ENCODE measurements around the gene C1QTNF12.
A peak's percentile ranks its signal among the peaks of the same experiment; 100 is the strongest.

C1QTNF12 gene

DNA sequence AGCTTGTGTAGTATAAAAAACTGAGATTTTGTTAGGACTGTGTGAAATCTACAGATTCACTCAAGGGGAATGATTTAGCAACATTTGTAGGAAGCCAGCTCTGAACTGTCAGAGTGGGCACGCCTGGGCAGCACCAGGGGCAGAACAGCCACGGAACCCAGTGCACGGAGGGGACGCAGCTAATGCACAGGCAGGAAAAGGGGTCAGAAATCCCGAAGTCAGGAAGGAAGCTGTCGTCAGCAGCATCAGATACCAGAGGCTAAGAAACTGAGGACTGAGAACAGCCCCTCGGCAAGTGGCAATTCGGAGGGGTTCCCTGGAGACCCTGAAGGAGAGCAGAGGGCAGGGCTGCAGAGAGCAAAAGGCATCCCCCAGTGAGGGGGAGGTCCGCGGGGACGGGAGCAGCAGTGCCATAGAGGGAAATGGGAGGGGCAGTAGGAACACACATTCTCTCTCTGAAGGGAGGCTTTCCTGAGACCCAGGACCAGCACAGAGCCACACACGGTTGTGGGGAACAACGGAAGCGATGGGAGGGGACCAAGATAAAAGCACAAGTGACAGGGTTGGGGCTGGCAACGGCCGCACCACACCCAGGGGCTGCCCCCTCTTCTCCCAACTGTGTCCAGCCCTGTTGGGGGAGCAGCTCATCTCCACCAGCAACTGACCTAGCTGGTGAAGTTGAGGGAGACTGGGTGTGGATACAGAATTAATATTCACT is 14.5 kb upstream of the C1QTNF12 start:
- no peaks in the 10 kb centered on the region for H4K20me1 ChIP-seq (ENCODE audit: insufficient read depth, low read length)
- H3K36me3 ChIP-seq (ENCODE audit: insufficient read depth, low read length), result peaks cover 59% of the 10 kb centered on the region
- peak overlapping the region; percentile 70 for H3K27ac ChIP-seq (ENCODE audit: low read depth, low read length, poor library complexity, severe bottlenecking)
- H3K9me3 ChIP-seq (ENCODE audit: low read length), result no peaks in the 10 kb centered on the region
- peaks cover 14% of the 10 kb centered on the region for H3K4me1 ChIP-seq (ENCODE audit: insufficient read depth, low read length, severe bottlenecking)
- H3K9ac ChIP-seq (ENCODE audit: low read length), result peak overlapping the region; percentile 9; the same call in 1 of the 2 replicates
- H3K79me2 ChIP-seq (ENCODE audit: insufficient read depth, low read length), result no peaks in the 10 kb centered on the region
- no peaks in the 10 kb centered on the region for H3K9me2 ChIP-seq (ENCODE audit: low read depth, low read length)
- H2AFZ ChIP-seq (ENCODE audit: low read length), result no peak overlapping the region
- H3K27me3 ChIP-seq (ENCODE audit: insufficient read depth, low read length), result no peaks in the 10 kb centered on the region
- no peaks in the 10 kb centered on the region for H3F3A ChIP-seq (ENCODE audit: insufficient read depth, low read length)
- H3K4me3 ChIP-seq (ENCODE audit: low read depth, low read length, poor library complexity, severe bottlenecking), result no peak overlapping the region
- TF ChIP-seq EZH2 (IDR thresholded peaks at IDR 0.05; ENCODE audit: borderline replicate concordance, low read length) (no peak), CTCF (IDR thresholded peaks at IDR 0.05; ENCODE audit: low read length) (no peak)
- H3K4me2 ChIP-seq (ENCODE audit: low read length), result peak overlapping the region; percentile 2; the same call in 1 of the 2 replicates

GRCh38 chr1:1259951-1260600 is 13.6 kb upstream of the C1QTNF12 start:
- Histone ChIP-seq H3K79me2 (ENCODE audit: insufficient read depth, low read length) (no peaks in the 10 kb centered on the region), H3K4me3 (ENCODE audit: low read depth, low read length, poor library complexity, severe bottlenecking) (no peak overlapping the region), H3K27ac (ENCODE audit: low read depth, low read length, poor library complexity, severe bottlenecking) (peak overlapping the region; percentile 70), H3F3A (ENCODE audit: insufficient read depth, low read length) (no peaks in the 10 kb centered on the region), H3K9me2 (ENCODE audit: low read depth, low read length) (no peaks in the 10 kb centered on the region), H3K36me3 (ENCODE audit: insufficient read depth, low read length) (peaks cover 60% of the 10 kb centered on the region), H3K4me2 (ENCODE audit: low read length) (peak overlapping the region; percentile 2; the same call in 1 of the 2 replicates), H3K9me3 (ENCODE audit: low read length) (no peaks in the 10 kb centered on the region), H3K9ac (ENCODE audit: low read length) (peak overlapping the region; percentile 9; the same call in 1 of the 2 replicates), H4K20me1 (ENCODE audit: insufficient read depth, low read length) (no peaks in the 10 kb centered on the region), H3K4me1 (ENCODE audit: insufficient read depth, low read length, severe bottlenecking) (peaks cover 14% of the 10 kb centered on the region), H3K27me3 (ENCODE audit: insufficient read depth, low read length) (no peaks in the 10 kb centered on the region), H2AFZ (ENCODE audit: low read length) (no peak overlapping the region)
- TF ChIP-seq CTCF (IDR thresholded peaks at IDR 0.05; ENCODE audit: low read length) (no peak), EZH2 (IDR thresholded peaks at IDR 0.05; ENCODE audit: borderline replicate concordance, low read length) (no peak)

DNA sequence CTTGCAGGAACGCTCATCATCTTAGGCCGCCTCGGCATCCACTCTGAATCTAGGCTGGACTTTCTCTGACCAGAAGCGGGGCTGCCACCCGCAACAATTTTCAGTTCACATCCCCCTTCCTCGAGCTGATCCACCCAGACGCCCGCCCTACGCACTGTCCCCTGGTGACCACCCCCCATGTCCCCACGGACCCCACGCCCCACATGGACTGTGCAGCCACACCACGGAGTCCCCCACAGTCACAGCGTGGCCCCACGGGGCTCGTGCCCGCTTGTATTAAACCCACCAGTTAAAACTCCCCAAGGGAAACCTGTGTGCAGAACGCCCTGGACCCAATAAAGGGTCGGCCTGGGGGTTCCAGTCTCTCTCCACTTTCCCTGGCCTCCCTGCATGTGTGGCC is 13.0 kb upstream of the C1QTNF12 start:
- peak overlapping the region; percentile 70 for H3K27ac ChIP-seq (ENCODE audit: low read depth, low read length, poor library complexity, severe bottlenecking)
- H3K4me1 ChIP-seq (ENCODE audit: insufficient read depth, low read length, severe bottlenecking), result peaks cover 14% of the 10 kb centered on the region
- H3K9me2 ChIP-seq (ENCODE audit: low read depth, low read length), result no peaks in the 10 kb centered on the region
- H3K79me2 ChIP-seq (ENCODE audit: insufficient read depth, low read length), result no peaks in the 10 kb centered on the region
- peaks cover 61% of the 10 kb centered on the region for H3K36me3 ChIP-seq (ENCODE audit: insufficient read depth, low read length)
- no peak for TF ChIP-seq EZH2 (IDR thresholded peaks at IDR 0.05; ENCODE audit: borderline replicate concordance, low read length)
- no peak for TF ChIP-seq CTCF (IDR thresholded peaks at IDR 0.05; ENCODE audit: low read length)
- H3K9me3 ChIP-seq (ENCODE audit: low read length), result no peaks in the 10 kb centered on the region
- no peak overlapping the region for H3K9ac ChIP-seq (ENCODE audit: low read length)
- H3F3A ChIP-seq (ENCODE audit: insufficient read depth, low read length), result no peaks in the 10 kb centered on the region
- no peak overlapping the region for H2AFZ ChIP-seq (ENCODE audit: low read length)
- H3K4me2 ChIP-seq (ENCODE audit: low read length), result no peak overlapping the region
- no peaks in the 10 kb centered on the region for H3K27me3 ChIP-seq (ENCODE audit: insufficient read depth, low read length)
- H3K4me3 ChIP-seq (ENCODE audit: low read depth, low read length, poor library complexity, severe bottlenecking), result no peak overlapping the region
- H4K20me1 ChIP-seq (ENCODE audit: insufficient read depth, low read length), result no peaks in the 10 kb centered on the region

Data from OCI-LY1 (cell line).